ENCODE measurements around the gene DACH2.

DNA sequence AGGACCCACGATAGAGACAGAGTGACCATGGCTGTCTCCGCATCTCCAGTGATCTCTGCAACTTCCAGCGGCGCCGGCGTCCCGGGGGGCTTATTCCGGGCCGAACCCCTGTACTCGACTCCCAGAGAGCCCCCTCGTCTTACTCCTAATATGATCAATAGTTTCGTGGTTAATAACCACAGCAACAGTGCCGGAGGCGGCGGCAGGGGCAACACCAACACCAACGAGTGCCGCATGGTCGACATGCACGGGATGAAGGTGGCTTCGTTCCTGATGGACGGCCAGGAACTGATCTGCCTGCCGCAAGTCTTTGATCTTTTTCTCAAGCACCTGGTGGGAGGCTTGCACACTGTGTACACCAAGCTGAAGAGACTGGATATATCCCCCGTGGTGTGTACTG is 343 bp downstream of the DACH2 start:
- no peak for TF ChIP-seq POLR2A (IDR thresholded peaks at IDR 0.05)
- TF ChIP-seq, protein P1, sequence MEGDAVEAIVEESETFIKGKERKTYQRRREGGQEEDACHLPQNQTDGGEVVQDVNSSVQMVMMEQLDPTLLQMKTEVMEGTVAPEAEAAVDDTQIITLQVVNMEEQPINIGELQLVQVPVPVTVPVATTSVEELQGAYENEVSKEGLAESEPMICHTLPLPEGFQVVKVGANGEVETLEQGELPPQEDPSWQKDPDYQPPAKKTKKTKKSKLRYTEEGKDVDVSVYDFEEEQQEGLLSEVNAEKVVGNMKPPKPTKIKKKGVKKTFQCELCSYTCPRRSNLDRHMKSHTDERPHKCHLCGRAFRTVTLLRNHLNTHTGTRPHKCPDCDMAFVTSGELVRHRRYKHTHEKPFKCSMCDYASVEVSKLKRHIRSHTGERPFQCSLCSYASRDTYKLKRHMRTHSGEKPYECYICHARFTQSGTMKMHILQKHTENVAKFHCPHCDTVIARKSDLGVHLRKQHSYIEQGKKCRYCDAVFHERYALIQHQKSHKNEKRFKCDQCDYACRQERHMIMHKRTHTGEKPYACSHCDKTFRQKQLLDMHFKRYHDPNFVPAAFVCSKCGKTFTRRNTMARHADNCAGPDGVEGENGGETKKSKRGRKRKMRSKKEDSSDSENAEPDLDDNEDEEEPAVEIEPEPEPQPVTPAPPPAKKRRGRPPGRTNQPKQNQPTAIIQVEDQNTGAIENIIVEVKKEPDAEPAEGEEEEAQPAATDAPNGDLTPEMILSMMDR (IDR thresholded peaks at IDR 0.05): no peak

All from ovary (tissue), 3 donors.